ENCODE measurements around the gene ZNF609.
A peak's percentile ranks its signal among the peaks of the same experiment; 100 is the strongest.

The ZNF609 gene

GRCh38 chr15:64503640-64504039 is 43.3 kb downstream of the ZNF609 start:
- no peak for DNase-seq

DNA sequence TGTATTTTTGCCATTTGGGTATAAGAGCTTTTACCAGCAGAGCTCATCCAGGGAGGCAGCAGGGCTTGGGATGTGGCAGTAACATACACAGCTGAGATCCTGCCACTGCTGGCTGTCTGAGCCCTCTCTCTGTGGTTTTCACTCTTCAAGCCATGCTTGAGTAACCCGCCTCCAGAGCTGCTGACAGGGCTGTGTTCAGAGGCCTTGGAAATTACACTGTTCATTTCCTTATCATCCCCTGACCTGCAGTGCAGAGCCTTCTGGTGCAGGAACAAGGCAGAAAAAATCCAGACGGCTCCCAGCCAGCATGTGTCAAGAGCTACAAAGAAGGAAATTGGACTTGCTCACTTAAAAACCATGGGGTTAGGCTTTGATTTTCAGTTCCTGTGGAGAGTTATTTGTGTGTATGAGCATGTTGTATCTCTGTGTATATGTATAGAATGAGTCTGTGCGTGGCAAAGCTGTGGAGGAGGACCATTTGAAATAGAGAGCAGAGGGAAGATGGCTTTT is 47.0 kb downstream of the ZNF609 start:
- DNase-seq, result peak; percentile 73 to 85

DNA sequence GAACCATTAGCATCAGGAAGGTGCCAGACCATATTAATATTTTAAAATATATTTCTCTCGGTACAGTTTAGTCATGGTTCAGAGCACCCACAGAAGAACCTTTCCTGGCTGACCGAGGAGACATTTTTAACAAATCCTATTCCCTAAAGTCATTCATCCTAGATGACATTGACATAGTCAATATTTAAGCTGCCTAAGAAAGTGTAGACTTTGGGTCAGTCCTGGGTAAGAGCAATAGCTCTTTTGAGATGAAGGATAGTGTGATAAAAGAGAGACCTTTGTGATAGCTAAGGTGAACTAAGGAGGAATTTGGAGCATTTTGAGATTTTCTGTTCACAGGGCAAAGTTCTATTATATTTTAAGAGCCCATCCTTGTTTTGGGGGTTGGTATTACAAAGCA is 47.5 kb downstream of the ZNF609 start:
- no peak for DNase-seq

DNA sequence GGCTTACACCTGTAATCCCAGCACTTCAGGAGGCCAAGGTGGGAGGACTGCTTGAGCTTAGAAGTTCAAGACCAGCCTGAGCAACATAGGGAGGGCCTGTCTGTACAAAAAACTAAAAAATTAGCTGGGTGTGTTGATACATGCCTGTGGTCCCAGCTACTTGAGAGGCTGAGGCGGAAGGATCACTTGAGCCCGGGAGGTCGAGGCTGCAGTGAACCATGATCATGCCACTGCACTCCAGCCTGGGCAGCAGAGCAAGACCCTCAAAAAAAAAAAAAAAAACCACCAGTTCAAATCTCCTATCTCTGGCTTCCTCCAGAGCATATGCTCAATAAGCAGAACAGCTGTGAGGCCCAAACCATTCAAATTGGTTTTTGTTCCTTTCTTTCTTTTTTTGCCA is 53.4 kb downstream of the ZNF609 start:
- no peak for DNase-seq

- no peak for DNase-seq
Measured at GRCh38 chr15:64515196-64515595, 54.8 kb downstream of the ZNF609 start.

DNA sequence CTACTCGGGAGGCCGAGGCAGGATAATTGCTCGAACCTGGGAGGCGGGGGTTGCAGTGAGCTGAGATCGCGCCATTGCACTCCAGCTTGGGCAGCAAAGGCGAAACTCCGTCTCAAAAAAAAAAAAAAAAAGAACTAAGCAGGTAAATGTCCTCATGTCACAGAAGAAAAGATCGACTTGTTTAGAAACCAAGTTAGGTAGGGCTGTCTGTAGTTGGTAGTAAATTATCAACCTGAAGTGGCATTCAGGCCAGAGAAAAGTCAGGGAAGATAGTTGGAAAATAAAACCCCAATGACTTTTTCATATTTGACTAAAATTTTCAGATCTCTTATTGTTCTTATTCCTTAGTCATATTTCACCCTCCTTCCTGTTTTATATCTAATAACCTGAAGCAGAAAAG is 55.4 kb downstream of the ZNF609 start:
- no peak for DNase-seq

- DNase-seq, result no peak
Measured at GRCh38 chr15:64519897-64520296, 59.5 kb downstream of the ZNF609 start.

- no peak for DNase-seq
Measured at GRCh38 chr15:64521201-64521600, 60.8 kb downstream of the ZNF609 start.

- peak; percentile 69 to 73 for DNase-seq
Measured at GRCh38 chr15:64521726-64522164, 61.4 kb downstream of the ZNF609 start.

DNA sequence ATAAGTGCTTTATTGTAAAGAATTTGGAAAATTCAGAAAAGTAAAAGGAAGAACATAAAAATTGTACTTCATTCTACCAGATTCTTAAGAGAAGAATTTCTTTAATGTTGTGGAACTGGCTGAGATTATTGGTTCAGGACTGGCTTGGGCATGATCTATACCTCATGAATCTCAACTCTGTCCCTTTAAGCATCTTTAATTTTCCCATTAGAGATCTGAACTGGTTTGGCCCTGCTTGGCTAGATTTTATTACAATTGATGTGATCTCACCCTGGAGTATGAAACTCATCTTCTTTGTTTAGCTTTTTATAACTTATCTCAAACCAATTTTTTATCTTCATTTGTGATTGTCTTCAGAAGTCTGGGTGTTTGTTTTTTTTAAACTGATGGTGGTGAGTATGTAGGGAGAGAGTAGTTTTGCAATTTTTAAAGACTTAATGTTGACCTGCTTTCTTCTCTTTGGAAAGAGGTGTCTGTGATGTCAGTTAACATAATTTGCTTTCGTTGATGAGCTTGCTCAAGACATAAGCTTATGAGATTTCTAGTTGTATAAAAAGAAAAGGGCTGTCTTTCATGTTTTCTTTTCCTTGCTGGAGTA is 61.9 kb downstream of the ZNF609 start:
- DNase-seq, result peak in 1 of 2 experiments; percentile 2

- DNase-seq, result no peak
Measured at GRCh38 chr15:64523240-64523639, 62.9 kb downstream of the ZNF609 start.

- no peak for DNase-seq
Measured at GRCh38 chr15:64524778-64525177, 64.4 kb downstream of the ZNF609 start.

DNA sequence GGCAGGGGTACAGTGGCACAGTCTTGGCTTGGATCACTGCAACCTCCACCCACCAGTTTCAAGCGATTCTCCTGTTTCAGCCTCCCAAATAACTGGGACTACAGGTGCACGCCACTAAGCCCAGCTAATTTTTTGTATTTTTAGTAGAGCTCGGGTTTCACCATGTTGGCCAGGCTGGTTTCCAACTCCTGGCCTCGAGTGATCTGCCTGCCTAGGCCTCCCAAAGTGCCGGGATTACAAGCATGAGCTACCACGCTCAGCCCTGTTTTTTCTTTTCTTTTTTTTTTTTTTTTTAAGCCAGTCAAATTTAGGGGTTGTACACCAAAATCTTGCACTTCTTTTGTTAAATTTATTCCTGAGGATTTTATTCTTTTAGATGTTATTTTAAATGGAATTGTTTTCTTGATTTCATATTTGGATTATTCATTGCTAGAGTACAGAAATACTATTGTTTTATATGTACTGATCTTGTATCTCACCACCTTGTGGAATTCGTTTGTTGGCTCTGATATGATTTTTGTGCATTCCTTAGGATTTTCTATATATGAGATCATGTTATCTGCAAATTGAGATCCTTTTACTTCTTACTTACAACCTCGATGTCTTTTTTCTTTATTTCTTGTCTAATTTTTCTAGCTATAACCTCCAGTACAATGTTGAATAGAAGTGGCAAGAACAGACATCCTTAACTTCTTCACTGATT is 65.6 kb downstream of the ZNF609 start:
- no peak for DNase-seq

DNA sequence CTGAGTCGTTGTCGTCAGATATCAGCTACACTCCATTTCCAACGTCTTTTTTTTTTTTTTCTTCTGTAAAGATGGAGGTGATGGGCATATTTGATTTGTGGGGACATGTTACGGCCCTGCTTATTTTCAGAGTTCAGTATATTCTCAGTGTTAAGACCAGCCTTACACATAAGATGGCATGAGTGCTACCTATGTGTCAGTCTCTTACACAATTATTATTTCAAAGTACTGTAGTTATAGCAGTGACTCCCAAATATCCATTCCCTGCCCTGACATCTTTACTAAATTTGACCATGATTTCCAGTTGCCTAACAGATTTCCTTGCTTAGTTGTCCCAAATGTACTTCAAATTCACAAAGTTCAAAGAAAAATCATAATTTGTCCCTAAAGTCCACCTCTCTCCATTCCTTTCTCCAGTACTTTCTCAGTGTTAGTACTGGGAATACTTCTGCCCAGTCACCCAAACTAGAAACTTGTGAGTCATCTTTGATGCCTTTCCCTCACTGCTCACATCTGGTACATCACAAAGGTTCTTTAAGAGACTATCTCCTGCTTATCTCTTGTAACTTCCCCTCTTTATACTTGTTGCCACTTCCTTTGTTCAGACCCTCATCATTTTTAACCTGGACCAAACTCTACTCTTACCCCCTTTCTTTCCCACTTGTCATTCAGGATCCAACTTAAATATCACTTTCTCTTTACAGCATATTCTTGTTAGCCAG is 67.0 kb downstream of the ZNF609 start:
- no peak for DNase-seq

DNA sequence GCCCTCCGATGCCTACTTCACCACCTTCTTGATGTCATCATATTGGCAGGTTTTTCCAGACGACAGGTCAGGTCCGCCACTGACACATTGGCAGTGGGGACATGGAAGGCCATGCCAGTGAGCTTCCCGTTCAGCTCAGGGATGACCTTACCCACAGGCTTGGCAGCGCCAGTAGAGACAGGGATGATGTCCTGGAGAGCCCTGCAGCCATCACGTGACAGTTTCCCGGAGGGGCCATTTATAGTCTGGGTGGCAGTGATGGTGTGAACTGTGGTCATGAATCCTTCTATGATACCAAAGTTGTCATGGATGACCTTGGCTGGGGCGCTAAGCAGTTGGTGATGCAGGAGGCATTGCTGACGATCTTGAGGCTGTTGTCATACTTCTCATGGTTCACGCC is 68.5 kb downstream of the ZNF609 start:
- DNase-seq, result no peak

- no peak for DNase-seq
Measured at GRCh38 chr15:64530472-64530871, 70.1 kb downstream of the ZNF609 start.

DNA sequence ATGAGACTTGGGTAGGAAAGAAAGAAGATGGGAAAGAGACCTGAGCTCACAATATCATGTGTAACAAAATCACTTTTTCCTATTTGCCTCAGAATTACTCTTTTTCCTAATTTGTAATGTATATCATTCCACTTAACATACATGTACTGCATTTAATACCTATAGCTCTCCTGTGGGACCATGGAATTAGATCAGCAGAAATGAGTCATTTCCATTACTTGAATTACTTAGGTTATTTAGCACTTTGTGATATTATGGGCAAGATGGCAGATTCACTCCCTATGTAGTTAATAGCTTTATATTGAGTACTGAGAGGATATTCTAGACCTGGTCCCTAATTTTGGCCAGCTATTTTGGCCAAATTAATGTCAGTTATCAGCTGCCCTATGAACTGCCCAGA is 70.5 kb downstream of the ZNF609 start:
- no peak for DNase-seq

GRCh38 chr15:64532521-64533315 is 72.3 kb downstream of the ZNF609 start:
- DNase-seq, result no peak

GRCh38 chr15:64535460-64536243 is 75.3 kb downstream of the ZNF609 start:
- DNase-seq, result peak in 1 of 2 experiments; percentile 6

- DNase-seq, result no peak
Measured at GRCh38 chr15:64536244-64536836, 76.0 kb downstream of the ZNF609 start.

- no peak for DNase-seq
Measured at GRCh38 chr15:64542091-64542490, 81.7 kb downstream of the ZNF609 start.

- no peak for DNase-seq
Measured at GRCh38 chr15:64544450-64544849, 84.1 kb downstream of the ZNF609 start.

Measured in NCI-H526 (cell line).